Activated CD8-positive, alpha-beta memory T cell treated with anti-CD3 and anti-CD28 coated beads, Interleukin-2, amount 50 U/mL, for 24 hours (primary cell): Measurements from ENCODE around the gene S100B.

Experiments
- DNase-seq: peaks from one replicate; pipeline ENCODE4 v3.0.0-alpha.2; 2020; ENCODE audit errors: extremely low read depth

S100B gene

DNA sequence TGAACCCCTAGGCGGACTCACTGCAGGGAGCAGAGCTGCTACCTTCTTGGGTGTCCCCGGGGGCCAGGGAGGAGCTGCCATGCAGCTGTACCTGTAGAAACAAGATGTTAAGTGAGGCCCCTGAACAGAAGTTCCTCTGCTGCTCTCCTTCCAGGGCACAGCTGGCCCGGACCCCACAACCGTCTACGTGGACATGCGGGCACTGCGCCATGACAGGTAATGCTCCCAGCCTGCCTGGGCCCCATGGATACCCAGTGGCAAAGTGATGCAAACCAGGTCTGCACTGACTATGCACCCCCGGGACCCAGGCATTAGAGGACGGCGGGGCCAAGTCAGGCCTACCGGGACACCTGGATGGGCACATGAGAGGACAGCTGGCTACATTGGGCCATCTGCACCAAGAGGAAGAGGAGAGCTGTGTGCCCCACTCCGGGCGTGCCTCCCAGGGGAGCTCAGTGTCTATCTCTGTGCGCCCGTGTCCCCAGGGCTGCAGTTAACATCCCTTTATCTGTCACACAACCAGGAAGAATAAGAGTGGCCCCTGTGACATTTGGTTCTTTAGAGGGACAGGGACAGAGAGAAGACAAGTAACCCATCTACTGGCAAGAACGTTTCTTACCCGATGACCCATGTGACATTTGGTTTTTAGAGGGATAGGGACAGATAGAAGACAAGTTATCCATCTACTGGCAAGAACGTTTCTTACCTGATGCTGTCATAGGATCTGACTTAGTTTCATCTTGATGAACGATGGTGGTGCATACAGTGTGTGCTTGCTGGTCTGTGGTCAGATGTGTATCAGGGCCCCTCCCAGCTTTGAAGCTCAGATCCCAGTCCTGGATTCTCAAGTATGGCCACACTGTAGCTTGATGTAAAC, 44.1 kb downstream of the S100B start:
- no peak for DNase-seq

DNA sequence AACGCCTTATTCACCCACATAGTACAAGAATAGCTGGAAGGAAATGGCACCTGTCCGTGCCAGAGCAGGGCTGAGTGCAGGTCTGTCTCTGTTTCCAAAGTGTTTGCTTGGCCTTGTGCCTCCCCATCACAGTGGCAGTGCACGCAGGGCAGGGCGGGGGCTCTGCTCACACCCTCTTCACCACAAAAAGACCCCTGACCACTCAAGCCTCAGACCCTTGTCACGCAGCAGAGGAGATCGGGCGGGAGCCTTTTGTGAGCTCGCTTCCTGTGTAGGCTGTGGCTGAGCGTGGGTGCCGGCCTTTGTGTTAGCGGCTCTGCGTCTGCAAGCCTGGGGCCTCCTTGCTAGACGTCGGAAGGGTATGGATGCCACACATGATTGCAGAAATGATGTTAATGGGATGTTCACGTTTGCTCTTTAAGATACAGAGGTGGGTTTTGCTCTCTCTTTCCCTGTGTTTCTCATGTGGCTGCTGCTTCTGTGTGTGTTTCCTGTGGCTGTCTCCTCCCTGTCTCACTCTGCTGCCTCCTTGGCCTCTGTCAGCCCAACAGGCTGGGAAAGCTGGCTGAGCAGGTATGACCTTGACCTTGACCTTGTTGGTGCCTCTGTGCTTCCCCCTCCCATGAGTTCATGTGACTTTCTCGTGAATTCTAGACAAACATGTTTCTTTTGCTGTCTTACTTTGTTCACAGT, 45.4 kb downstream of the S100B start:
- DNase-seq = peak; percentile 20

DNA sequence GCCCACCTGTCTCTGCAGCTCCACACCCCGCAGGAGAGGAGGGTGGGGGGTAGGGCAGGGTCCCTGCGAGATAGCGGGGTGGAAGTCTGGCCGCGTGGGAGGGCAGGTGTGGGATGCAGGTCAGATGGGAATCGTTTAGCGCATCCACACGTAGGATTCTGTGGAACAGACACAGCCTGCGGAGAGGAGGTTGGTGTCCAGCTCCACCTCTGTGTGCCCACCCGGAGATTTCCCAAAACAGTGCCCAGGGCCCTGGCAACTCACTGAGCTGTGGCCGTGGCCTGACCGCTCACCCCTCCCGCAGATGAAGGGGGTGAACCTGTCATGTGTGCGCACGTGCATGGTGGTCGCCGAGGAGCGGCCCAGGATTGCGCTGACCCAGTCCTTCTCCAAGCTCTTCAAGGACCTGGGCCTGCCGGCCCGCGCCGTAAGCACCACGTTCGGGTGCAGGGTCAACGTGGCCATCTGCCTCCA, 46.9 kb downstream of the S100B start:
- no peak for DNase-seq

DNA sequence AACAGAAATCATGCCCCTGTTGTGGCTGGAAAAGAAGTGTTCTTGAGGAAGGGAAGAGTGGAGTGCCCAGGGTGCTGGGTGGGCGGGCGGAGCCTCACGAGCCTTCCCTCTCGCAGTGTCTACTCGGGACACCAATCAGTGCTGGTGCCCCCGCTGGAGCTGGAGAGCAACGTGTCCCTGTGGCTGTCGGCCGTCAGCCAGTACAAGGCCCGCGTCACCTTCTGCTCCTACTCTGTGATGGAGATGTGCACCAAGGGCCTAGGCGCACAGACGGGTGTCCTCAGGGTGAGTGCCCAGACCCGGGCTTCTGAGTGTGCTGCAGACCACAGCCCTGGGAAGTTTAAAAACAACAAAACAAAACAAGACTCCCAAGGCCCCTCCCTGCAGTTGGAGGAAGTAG, 47.4 kb downstream of the S100B start:
- DNase-seq = no peak

DNA sequence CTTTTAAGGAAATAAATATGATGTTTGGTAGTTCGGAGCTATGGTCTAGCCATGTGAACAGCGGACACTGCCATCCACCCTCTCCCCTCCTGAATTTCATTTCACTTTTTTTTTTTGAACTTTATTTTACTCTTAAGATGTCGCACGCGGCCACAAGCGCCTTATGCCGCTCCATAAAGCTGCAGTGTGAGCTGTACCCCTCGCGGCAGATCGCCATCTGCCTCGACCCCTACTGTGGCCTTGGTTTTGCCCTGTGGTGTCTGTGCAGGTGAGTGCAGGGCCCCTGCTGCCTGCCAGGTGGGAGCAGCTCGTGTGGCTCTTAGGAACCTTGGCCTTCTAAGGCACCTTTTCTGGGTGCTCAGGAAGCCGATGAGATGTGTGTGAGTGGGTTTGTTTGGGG, 48.1 kb downstream of the S100B start:
- no peak for DNase-seq

DNA sequence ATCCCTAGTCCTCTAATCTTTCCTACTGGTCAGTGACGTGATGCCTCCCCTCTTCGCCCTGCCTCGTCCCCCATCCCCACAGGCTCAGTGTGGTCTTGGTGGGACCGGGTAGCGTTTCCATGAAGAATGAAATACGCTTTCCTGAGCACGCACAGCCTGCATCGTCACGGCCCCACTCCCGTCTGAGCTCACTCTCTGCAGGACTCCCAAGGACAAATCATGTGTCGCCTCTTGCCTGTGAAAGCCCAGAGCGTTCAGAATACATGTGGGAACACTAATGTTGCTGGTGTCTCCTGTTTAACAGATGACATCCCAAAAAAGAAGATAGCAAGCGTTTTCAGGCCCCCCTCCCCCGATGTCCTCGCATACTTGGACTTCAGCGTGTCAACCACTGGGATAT, 49.2 kb downstream of the S100B start:
- DNase-seq = no peak

DNA sequence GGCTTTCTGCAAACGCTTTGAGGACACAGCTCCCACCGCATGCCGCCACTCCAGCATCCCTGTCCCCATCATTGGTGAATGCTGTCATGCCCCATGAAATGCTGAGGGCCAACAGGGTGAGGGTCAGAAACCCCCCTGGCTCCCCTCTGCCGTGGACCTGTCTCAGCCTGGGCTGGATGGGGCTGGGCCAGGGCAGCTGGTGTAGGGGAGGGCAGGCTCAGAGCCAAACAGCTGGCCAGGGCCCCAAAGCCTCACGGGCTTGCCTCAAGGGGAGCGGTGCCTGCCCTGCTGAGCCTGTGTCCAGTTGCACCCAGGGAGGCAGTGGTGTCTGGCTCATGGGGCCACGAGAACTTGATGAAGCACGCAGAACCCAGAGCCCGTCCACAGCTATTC, 49.7 kb downstream of the S100B start:
- DNase-seq = no peak

DNA sequence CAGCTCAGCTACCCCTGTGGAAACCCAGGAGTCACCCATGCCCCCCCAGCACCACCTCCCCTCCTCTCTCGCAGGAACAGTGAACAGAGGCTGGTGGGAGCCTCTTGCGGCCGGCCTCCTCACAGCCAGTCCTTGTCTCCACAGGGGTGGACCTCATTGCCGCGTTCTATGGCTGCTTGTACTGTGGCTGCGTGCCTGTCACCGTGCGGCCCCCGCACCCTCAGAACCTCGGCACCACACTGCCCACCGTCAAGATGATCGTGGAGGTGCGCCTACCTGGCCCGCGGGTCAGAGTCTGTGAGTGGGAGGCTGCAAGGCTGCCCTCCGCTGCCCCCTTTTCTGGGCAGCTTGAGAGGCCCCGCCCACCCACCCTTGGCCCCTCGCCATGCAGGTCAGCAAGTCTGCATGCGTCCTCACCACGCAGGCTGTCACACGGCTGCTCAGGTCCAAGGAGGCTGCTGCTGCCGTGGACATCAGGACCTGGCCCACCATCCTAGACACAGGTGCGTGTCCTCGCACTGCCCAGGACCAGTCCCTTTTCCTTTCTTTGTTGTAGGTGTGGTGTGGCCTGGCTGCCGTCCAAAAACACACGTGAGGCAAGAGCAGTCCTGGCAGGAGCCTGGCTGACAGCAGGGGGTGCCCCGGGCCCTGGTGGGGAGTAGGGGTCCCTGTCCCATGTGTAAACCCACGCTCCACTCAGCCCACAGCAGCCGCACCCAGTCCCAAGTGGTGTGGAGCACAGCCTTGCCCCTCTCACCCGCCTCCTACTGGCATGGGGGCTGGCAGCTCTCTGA, 50.3 kb downstream of the S100B start:
- no peak for DNase-seq

DNA sequence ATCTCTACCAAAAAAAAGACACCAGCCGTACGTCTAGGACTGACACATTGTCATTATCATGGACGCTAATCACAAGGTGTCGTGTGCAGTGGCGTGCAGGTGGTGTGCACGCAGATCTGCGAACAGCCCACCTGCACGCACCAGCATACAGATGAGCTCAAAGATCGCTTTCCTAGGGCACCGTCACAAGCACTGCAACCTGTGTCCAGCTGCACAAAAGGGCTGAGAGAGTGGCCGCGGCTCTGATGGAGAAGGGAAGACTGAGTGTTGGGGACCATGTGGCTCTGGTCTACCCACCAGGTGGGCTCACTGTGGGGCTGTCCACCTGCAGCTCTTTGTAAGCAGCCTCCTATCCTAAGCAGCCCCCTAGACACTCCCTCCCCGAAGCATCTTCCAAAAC, 50.9 kb downstream of the S100B start:
- no peak for DNase-seq

DNA sequence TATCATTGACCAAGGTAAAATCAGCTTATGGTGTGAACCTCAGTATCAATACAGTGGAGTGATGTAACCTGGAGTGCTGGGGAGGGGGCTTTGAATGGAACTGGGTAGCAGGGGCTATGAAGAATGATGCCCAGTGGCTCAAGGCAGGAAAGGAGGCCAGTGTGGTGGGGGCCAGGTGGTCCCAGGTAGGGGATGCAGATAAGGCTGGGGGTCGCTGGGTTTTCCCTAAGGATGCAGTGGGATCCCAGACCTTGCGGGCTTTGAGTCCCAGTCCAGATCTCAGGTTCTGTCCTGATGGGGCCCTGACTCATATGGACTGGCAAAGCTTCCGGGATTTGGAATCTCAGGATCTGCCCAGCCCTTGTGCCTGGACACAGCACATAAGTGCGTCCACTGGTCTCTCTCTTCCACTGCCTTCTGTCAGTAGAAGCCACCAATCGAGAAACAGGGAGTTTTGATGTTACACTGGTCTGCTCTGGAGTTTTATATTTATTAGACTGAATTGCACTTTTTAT, 52.0 kb downstream of the S100B start:
- DNase-seq = no peak

DNA sequence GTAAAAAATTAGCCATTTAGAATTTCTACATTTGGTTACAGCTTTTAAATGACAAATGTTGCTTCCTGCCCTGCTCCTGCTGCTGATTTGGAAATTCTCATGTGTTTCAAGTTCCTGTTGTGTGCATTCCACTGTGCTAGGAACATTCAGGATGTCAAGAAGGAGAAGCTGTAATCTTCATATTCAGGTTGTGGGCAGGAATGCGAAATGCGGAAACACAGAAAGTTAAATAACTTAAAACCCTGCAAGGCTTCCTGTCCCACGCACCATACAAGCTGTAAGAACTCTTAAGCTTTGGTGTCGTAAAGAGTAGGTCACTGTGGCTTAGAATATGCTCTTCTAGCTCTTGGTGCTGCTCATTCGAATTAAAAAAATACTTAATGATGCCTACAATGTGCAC, 52.6 kb downstream of the S100B start:
- DNase-seq = no peak

DNA sequence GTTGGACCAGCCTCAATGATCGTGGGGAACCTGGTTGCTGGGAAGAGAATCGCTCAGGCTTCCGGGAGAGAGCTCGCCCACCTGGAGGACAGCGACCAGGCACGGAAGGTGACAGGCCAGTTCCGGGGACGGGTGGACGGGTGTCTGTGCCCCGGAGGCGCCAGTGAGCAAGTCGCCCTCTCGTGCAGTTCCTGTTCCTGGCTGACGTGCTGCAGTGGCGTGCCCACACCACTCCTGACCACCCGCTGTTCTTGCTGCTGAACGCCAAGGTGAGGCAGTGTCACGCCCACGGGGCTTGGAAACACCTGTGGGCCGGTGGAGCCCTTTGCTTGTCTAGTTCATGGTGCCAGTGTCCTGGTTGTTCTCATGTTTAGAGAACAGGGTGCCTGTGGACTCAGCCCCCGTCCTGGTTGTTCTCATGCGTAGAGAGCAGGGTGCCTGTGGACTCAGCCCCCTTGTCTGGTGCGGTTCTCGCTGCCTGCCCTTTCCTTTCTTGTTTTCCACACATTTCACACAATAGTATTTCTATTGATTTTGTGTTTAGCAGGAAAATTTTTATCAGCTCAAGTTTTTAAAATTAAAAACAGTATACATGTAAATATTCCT, 53.1 kb downstream of the S100B start:
- DNase-seq = no peak

DNA sequence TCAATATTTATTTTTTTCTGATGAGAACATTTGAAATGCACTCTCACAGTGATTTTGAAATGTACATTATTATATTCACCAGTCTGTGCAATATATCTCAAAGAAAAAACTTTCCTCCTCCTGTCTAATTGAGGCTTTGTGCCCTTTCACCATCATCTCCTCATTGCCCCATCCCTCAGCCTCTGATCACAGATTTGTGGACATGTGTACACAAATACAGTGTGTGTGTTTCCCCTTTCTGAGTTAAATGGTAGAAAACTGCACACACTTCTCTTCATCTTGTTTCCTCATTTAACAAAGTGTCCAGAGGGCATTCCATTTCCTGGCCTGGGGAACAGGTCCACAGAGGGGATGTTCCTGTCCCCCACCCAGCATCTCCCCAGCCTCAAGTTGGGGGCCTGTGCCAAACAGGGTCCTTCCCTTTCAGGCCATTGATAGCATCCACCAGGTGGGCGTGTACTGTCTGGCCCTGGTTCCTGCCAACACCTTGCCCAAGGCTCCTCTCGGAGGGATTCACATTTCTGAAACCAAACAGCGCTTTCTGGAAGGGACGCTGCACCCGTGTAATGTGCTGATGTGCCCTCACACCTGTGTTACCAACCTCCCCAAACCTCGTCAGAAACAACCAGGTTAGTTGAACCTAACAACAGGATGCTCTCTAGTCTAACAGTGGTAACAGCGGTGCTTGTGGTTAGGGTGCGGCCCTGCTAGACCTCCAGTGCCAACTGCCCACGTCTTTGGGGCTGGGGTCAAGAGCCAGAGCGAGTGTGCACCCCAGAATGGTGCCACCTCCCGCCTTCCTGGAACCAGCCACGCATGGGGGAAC, 54.6 kb downstream of the S100B start:
- no peak for DNase-seq

DNA sequence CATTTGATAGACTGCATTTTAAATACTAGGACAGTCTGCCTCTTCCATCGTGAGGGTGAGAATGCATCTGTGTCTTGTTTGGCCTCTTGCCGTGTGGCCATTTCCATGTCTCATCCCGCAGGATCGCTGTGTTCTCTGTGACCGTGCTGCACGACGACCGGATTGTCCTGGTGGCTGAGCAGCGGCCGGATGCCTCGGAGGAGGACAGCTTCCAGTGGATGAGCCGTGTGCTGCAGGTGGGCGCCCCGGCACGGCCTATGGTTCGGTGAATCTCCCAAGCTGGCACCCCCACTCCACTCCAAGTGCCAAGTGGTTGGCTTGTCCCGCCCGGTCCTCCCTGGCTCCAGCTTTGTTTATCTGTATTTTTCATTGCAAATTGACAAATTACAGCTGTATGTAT, 55.2 kb downstream of the S100B start:
- DNase-seq = no peak
